ENCODE measurements around the gene LHX5. TPM values are rescaled to one million over a fixed set of nuclear protein-coding genes. Genes with fewer than 3 reads are reported as not detected.

LHX5 gene
- total RNA-seq, 1 experiment from 2014 or later = 1.9 TPM

DNA sequence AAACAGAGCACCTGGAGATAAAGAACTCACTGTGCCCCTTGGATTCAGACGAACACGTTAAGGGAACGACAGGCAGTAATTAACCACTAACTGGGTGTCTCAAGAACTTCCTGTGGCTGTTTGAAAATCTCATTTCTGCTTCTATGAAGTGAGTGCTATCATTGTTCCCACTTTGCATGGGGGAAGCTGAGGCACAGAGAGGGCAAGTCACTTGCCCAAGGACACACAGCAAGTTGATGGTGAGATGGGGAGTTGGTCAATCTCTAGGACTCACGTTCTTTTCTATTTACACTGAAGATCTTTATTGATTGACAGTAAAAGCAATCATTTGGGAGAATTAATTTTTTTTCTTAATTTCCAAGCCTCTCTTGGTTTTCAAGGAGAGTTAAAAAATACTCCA, 26.8 kb upstream of the LHX5 start:
- no peak overlapping the region for H3K4me3 Mint-ChIP-seq
- H3K27me3 ChIP-seq (ENCODE audit: insufficient read depth, low read length) = no peaks in the 10 kb centered on the region
- H3K36me3 Mint-ChIP-seq (ENCODE audit: insufficient read depth in 1 of 3, low read depth in 3 of 3) = peaks cover 0 to 4% (median 0%) of the 10 kb centered on the region in 3 experiments; a peak in 1 of 7 replicates
- no peak overlapping the region for H3K18ac ChIP-seq (ENCODE audit: insufficient read length, low read depth, low read length)
- no peak overlapping the region for H3K56ac ChIP-seq (ENCODE audit: insufficient read length, low read depth, low read length)
- no peak overlapping the region for H3K23ac ChIP-seq (ENCODE audit: insufficient read length, low read depth, low read length)
- TF ChIP-seq, protein P1, sequence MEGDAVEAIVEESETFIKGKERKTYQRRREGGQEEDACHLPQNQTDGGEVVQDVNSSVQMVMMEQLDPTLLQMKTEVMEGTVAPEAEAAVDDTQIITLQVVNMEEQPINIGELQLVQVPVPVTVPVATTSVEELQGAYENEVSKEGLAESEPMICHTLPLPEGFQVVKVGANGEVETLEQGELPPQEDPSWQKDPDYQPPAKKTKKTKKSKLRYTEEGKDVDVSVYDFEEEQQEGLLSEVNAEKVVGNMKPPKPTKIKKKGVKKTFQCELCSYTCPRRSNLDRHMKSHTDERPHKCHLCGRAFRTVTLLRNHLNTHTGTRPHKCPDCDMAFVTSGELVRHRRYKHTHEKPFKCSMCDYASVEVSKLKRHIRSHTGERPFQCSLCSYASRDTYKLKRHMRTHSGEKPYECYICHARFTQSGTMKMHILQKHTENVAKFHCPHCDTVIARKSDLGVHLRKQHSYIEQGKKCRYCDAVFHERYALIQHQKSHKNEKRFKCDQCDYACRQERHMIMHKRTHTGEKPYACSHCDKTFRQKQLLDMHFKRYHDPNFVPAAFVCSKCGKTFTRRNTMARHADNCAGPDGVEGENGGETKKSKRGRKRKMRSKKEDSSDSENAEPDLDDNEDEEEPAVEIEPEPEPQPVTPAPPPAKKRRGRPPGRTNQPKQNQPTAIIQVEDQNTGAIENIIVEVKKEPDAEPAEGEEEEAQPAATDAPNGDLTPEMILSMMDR (conservative IDR thresholded peaks at IDR 0.05) = no peak
- no peak overlapping the region for H2BK120ac ChIP-seq (ENCODE audit: low read depth, low read length, poor library complexity, severe bottlenecking)
- H3K4me1 ChIP-seq (ENCODE audit: insufficient read depth, low read length) = peaks cover 9% of the 10 kb centered on the region; the same call in 1 of the 2 replicates
- H2BK12ac ChIP-seq (ENCODE audit: insufficient read length, low read depth, low read length) = no peak overlapping the region
- peaks cover 0 to under 1% of the 10 kb centered on the region in 2 experiments; a peak in 2 of 5 replicates for H3K9me3 Mint-ChIP-seq
- H2AFZ ChIP-seq (ENCODE audit: low read length) = no peak overlapping the region
- H3K14ac ChIP-seq (ENCODE audit: insufficient read depth, low read length) = no peak overlapping the region
- peaks cover 16% of the 10 kb centered on the region for H3K27me3 Mint-ChIP-seq (ENCODE audit: low read depth)
- no peak overlapping the region for H3K27ac Mint-ChIP-seq
- H2BK15ac ChIP-seq (ENCODE audit: low read depth, low read length) = no peak overlapping the region
- no peak overlapping the region for H4K5ac ChIP-seq (ENCODE audit: insufficient read length, low read depth, low read length)
- H3K4me1 Mint-ChIP-seq = peaks cover 27 to 31% of the 10 kb centered on the region in 2 experiments
- no peak for DNase-seq
- H3K4me2 ChIP-seq (ENCODE audit: insufficient read depth, insufficient read length, low read length) = no peak overlapping the region
- H2BK5ac ChIP-seq (ENCODE audit: insufficient read length, low read length) = no peak overlapping the region
- H3K23me2 ChIP-seq (ENCODE audit: insufficient read length, low read depth, low read length, poor library complexity, severe bottlenecking) = no peaks in the 10 kb centered on the region
- no CpG with 5 or more reads among the region's 4 CpGs for WGBS (ENCODE audit: extremely low coverage, insufficient read length, low lambda C conversion rate)
- no peaks in the 10 kb centered on the region for H3K79me2 ChIP-seq (ENCODE audit: insufficient read depth, low read length)
- no peak overlapping the region for H3K27ac ChIP-seq (ENCODE audit: insufficient read length, low read depth, low read length)
- no peak overlapping the region for H3K9ac ChIP-seq (ENCODE audit: extremely low read depth, insufficient read length, low read length)
- no peaks in the 10 kb centered on the region for H4K20me1 ChIP-seq (ENCODE audit: control insufficient read depth, insufficient read depth, insufficient read length)
- H2BK20ac ChIP-seq (ENCODE audit: low read depth, low read length, poor library complexity, severe bottlenecking) = no peak overlapping the region
- no peaks in the 10 kb centered on the region for H3K9me3 ChIP-seq (ENCODE audit: control insufficient read depth, low read depth, low read length)
- H4K8ac ChIP-seq (replicated peaks; ENCODE audit: insufficient read length, low read depth, low read length) = no peak overlapping the region
- H3K79me1 ChIP-seq (ENCODE audit: insufficient read depth, low read depth, low read length, poor library complexity, severe bottlenecking) = no peaks in the 10 kb centered on the region
- no peak overlapping the region for H2AK5ac ChIP-seq (ENCODE audit: insufficient read length, low read length)
- H3K4ac ChIP-seq (ENCODE audit: low read depth, low read length) = no peak overlapping the region
- H4K91ac ChIP-seq (ENCODE audit: insufficient read length, low read depth, low read length) = no peak overlapping the region
- H3T11ph ChIP-seq (ENCODE audit: low read length) = no peak overlapping the region
